ENCODE data around the gene RPA3.

RPA3 gene

DNA sequence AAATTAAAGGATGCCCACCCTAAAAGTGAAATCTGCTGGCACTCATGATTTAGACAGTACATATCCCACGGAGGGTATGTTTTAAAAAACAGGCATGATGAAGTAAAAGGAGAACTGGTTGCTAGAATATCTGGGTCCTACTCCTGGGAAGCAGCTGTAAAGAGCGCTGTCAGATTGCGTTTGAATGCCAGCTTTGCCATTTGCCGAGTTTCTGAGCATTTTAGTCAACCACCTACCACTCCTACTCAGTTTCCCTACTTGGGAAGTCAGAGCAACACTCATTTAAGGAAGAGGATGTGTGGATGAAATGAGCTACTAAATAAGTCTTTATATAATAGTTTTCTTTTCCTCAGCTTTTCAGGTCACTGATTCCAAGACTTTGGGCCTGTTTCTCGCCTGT is 79.0 kb downstream of the RPA3 start:
- no peaks in the 10 kb centered on the region for H4K20me1 ChIP-seq (ENCODE audit: control insufficient read depth, insufficient read depth, low read depth, low read length)
- H3F3A ChIP-seq (ENCODE audit: control insufficient read depth, insufficient read depth) = peaks cover 4% of the 10 kb centered on the region; the same call in 1 of the 2 replicates
- H3K79me2 ChIP-seq (ENCODE audit: control insufficient read depth, low read length) = peaks cover 48% of the 10 kb centered on the region
- peak overlapping the region; percentile 80 for H3K27ac ChIP-seq (ENCODE audit: low read depth, low read length)
- peak overlapping the region; percentile 96 for H3K4me2 ChIP-seq (ENCODE audit: low read length)
- H3K9me2 ChIP-seq (replicated peaks; ENCODE audit: control insufficient read depth, low read length) = no peaks in the 10 kb centered on the region
- peaks cover 48% of the 10 kb centered on the region for H3K36me3 ChIP-seq (ENCODE audit: control insufficient read depth, low read length)
- no peak for TF ChIP-seq EZH2phosphoT487 (IDR thresholded peaks at IDR 0.05; ENCODE audit: borderline replicate concordance, low read length)
- TF ChIP-seq, protein P1, sequence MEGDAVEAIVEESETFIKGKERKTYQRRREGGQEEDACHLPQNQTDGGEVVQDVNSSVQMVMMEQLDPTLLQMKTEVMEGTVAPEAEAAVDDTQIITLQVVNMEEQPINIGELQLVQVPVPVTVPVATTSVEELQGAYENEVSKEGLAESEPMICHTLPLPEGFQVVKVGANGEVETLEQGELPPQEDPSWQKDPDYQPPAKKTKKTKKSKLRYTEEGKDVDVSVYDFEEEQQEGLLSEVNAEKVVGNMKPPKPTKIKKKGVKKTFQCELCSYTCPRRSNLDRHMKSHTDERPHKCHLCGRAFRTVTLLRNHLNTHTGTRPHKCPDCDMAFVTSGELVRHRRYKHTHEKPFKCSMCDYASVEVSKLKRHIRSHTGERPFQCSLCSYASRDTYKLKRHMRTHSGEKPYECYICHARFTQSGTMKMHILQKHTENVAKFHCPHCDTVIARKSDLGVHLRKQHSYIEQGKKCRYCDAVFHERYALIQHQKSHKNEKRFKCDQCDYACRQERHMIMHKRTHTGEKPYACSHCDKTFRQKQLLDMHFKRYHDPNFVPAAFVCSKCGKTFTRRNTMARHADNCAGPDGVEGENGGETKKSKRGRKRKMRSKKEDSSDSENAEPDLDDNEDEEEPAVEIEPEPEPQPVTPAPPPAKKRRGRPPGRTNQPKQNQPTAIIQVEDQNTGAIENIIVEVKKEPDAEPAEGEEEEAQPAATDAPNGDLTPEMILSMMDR (IDR thresholded peaks at IDR 0.05; ENCODE audit: low read depth, low read length, poor library complexity, severe bottlenecking) = no peak
- H3K4me1 ChIP-seq (ENCODE audit: control insufficient read depth, low read length) = peaks cover 28% of the 10 kb centered on the region
- no peaks in the 10 kb centered on the region for H3K27me3 ChIP-seq (ENCODE audit: control insufficient read depth, low read length)
- peak overlapping the region; percentile 91 for H3K4me3 ChIP-seq (ENCODE audit: low read length)
- no peaks in the 10 kb centered on the region for H3K9me3 ChIP-seq (ENCODE audit: control insufficient read depth, insufficient read depth, low read length)

DNA sequence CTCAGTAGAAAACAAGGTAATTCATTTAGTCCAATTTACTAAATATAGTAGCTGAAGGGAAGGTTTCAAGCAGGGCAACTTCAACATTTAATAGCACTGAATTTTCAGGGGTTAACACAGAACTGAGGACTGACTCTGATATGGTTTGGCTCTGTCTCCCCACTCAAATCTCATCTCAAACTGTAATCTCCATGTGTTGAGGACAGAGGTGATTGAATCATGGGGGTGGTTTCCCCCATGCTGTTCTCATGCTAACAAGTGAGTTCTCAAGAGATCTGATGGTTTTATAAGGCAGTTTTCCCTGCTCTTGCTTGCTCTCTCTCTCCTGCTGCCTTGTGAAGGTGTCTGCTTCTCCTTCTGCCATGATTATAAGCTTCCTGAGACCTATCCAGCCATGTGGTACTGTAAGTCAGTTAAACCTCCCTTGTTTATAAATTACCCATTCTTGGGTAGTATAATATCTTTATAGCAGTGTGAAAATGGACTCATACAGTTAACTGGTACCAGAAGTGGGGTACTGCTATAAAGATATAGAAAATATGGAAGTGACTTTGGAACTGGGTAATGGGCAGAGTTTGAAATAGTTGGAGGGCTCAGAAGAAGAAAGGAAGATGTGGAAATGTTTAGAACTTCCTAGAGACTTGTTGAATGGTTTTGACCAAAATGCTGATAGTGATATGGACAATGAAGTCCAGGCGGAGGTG is 87.6 kb downstream of the RPA3 start:
- Histone ChIP-seq H3K27me3 (ENCODE audit: control insufficient read depth, low read length) (no peaks in the 10 kb centered on the region), H3K9me2 (replicated peaks; ENCODE audit: control insufficient read depth, low read length) (no peaks in the 10 kb centered on the region), H3K27ac (ENCODE audit: low read depth, low read length) (no peak overlapping the region), H3K79me2 (ENCODE audit: control insufficient read depth, low read length) (no peaks in the 10 kb centered on the region), H3F3A (ENCODE audit: control insufficient read depth, insufficient read depth) (no peaks in the 10 kb centered on the region), H3K4me2 (ENCODE audit: low read length) (no peak overlapping the region), H3K4me3 (ENCODE audit: low read length) (no peak overlapping the region), H4K20me1 (ENCODE audit: control insufficient read depth, insufficient read depth, low read depth, low read length) (no peaks in the 10 kb centered on the region), H3K4me1 (ENCODE audit: control insufficient read depth, low read length) (no peaks in the 10 kb centered on the region), H3K9me3 (ENCODE audit: control insufficient read depth, insufficient read depth, low read length) (peaks cover 28% of the 10 kb centered on the region), H3K36me3 (ENCODE audit: control insufficient read depth, low read length) (peaks cover 14% of the 10 kb centered on the region)
- TF ChIP-seq, protein P1 (IDR thresholded peaks at IDR 0.05; ENCODE audit: low read depth, low read length, poor library complexity, severe bottlenecking) = no peak
- no peak for TF ChIP-seq EZH2phosphoT487 (IDR thresholded peaks at IDR 0.05; ENCODE audit: borderline replicate concordance, low read length)

DNA sequence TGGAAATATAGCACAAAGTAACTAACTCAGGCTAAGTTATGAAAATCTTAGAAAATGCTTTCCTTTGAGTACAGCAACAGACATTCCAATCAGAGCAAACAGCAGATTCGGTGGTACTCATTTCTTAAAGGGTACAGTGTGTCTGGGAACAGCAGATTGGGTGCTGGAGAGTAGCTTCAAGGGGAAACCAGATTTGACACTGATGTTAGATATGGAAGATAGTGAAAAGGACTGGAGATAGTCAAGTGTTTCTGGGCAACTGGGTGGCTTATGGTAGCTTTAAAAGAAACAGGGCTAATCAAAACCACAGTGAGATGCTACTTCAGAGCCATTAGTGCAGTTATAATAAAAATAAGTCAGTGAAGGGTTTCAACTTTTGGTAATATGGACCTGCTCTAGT is 89.9 kb downstream of the RPA3 start:
- Histone ChIP-seq H3K4me2 (ENCODE audit: low read length) (no peak overlapping the region), H3K4me1 (ENCODE audit: control insufficient read depth, low read length) (no peaks in the 10 kb centered on the region), H3K36me3 (ENCODE audit: control insufficient read depth, low read length) (peaks cover 5% of the 10 kb centered on the region; the same call in 1 of the 2 replicates), H4K20me1 (ENCODE audit: control insufficient read depth, insufficient read depth, low read depth, low read length) (no peaks in the 10 kb centered on the region), H3K4me3 (ENCODE audit: low read length) (no peak overlapping the region), H3K27ac (ENCODE audit: low read depth, low read length) (no peak overlapping the region), H3K79me2 (ENCODE audit: control insufficient read depth, low read length) (no peaks in the 10 kb centered on the region), H3K27me3 (ENCODE audit: control insufficient read depth, low read length) (no peaks in the 10 kb centered on the region), H3F3A (ENCODE audit: control insufficient read depth, insufficient read depth) (no peaks in the 10 kb centered on the region), H3K9me2 (replicated peaks; ENCODE audit: control insufficient read depth, low read length) (no peaks in the 10 kb centered on the region), H3K9me3 (ENCODE audit: control insufficient read depth, insufficient read depth, low read length) (peaks cover 31% of the 10 kb centered on the region)
- TF ChIP-seq, protein P1 (IDR thresholded peaks at IDR 0.05; ENCODE audit: low read depth, low read length, poor library complexity, severe bottlenecking) = no peak
- no peak for TF ChIP-seq EZH2phosphoT487 (IDR thresholded peaks at IDR 0.05; ENCODE audit: borderline replicate concordance, low read length)

Measured in DOHH2 (cell line).